Mesothelial cell of epicardium (in vitro differentiated cells): ENCODE results near the gene FSTL5. TPM values are rescaled to one million over a fixed set of nuclear protein-coding genes. Genes with fewer than 3 reads are reported as not detected.
A peak's percentile ranks its signal among the peaks of the same experiment; 100 is the strongest.

Experiments used
- DNase-seq, 2 experiments: peaks; one replicate each; pipeline ENCODE4 v3.0.0; 2021; ENCODE audit warnings: low spot score in 2 of 2; ENCODE audit not compliant: unreplicated experiment in 2 of 2
- H3K27ac Mint-ChIP-seq: 2 replicates; pipeline ENCODE4 v1.8.0; 2021; ENCODE audit warnings: mixed read lengths
- H3K27me3 Mint-ChIP-seq: 2 replicates; pipeline ENCODE4 v1.8.0; 2021; ENCODE audit warnings: low read depth, mixed read lengths
- H3K36me3 Mint-ChIP-seq: 2 replicates; pipeline ENCODE4 v1.8.0; 2021; ENCODE audit warnings: mixed read lengths
- H3K4me1 Mint-ChIP-seq: 2 replicates; pipeline ENCODE4 v1.8.0; 2021; ENCODE audit warnings: mixed read lengths
- H3K4me3 Mint-ChIP-seq: 2 replicates; pipeline ENCODE4 v1.8.0; 2021; ENCODE audit warnings: mild to moderate bottlenecking, moderate library complexity, mixed read lengths
- H3K9me3 Mint-ChIP-seq: 2 replicates; pipeline ENCODE4 v1.8.0; 2021; ENCODE audit warnings: mixed read lengths
- total RNA-seq: library from RNA; stranded (reverse); gene quantifications from 3 replicates; pipeline ENCODE4 v1.2.1, GENCODE V29; 2021
- TF ChIP-seq, protein P1 (sequence below): fragments of 200-600 bp; sonication (generic); IDR thresholded peaks from one replicate; pipeline ENCODE4 v1.5.0; 2021; ENCODE audit warnings: antibody characterized with exemption; ENCODE audit not compliant: unreplicated experiment

The FSTL5 gene
- total RNA-seq, 1 donor from 2014 or later = 0.04 TPM

DNA sequence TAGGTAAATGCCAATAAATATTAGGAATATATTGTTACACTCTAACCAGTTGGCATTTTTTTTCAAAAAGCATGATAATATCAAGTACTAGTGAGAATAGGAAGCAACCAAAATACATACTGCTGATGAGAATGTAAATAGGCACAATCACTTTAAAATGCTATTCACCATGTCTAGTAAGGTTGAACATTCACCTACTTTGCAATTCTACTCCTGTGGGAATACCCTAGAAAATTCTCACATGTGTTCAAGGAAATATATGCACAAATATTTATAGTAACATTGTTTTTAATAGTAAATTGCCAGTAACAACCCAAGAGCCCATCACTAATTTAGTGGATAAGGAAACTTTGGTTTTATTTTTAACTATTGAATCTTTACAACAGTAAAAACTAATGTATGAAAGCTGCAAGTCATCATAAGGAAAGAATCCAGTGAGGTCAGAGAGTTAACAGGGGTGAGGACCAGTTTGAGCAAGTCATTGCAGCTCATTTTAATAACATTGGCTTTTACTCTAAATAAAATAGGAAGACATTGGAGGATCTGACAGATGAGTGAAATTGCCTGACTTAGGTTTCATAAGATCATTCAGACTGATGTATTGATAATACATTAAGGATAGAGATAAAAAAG is 23.6 kb downstream of the FSTL5 start:
- Mint-ChIP-seq H3K4me1 (no peaks in the 10 kb centered on the region), H3K9me3 (peaks cover 8% of the 10 kb centered on the region), H3K27ac (no peak overlapping the region), H3K36me3 (no peaks in the 10 kb centered on the region), H3K4me3 (no peak overlapping the region), H3K27me3 (no peaks in the 10 kb centered on the region)
- DNase-seq = no peak
- TF ChIP-seq, protein P1, sequence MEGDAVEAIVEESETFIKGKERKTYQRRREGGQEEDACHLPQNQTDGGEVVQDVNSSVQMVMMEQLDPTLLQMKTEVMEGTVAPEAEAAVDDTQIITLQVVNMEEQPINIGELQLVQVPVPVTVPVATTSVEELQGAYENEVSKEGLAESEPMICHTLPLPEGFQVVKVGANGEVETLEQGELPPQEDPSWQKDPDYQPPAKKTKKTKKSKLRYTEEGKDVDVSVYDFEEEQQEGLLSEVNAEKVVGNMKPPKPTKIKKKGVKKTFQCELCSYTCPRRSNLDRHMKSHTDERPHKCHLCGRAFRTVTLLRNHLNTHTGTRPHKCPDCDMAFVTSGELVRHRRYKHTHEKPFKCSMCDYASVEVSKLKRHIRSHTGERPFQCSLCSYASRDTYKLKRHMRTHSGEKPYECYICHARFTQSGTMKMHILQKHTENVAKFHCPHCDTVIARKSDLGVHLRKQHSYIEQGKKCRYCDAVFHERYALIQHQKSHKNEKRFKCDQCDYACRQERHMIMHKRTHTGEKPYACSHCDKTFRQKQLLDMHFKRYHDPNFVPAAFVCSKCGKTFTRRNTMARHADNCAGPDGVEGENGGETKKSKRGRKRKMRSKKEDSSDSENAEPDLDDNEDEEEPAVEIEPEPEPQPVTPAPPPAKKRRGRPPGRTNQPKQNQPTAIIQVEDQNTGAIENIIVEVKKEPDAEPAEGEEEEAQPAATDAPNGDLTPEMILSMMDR = no peak

GRCh38 chr4:162139412-162139811 is 24.4 kb downstream of the FSTL5 start:
- Mint-ChIP-seq H3K4me3 (no peak overlapping the region), H3K36me3 (no peaks in the 10 kb centered on the region), H3K27me3 (no peaks in the 10 kb centered on the region), H3K9me3 (peaks cover 8% of the 10 kb centered on the region), H3K27ac (no peak overlapping the region), H3K4me1 (no peaks in the 10 kb centered on the region)
- no peak for DNase-seq
- TF ChIP-seq, protein P1 = no peak

DNA sequence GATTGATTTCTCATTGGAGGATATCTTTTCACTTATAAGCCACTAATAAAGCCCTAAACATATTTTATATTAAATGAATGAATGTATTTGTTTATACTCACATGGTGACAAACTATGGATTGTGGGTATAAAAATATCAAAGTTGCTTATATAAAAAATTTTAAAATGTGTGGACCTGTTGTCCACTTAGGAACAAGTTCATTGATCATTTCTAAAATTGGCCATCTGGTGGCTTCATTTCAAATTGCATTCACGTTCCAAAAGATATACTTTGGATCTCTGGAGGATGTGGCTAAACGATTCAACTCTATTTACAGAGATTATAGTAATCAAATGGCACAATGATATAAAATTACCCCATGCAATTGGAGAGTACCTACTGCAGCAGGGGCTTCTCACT is 32.5 kb downstream of the FSTL5 start:
- Mint-ChIP-seq H3K27ac (no peak overlapping the region), H3K27me3 (peaks cover 1% of the 10 kb centered on the region), H3K4me1 (no peaks in the 10 kb centered on the region), H3K36me3 (no peaks in the 10 kb centered on the region), H3K9me3 (no peaks in the 10 kb centered on the region), H3K4me3 (no peak overlapping the region)
- TF ChIP-seq, protein P1 = peak; percentile 37
- no peak for DNase-seq

- no peaks in the 10 kb centered on the region for H3K4me1 Mint-ChIP-seq
- no peaks in the 10 kb centered on the region for H3K36me3 Mint-ChIP-seq
- no peak for DNase-seq
- H3K27me3 Mint-ChIP-seq = no peaks in the 10 kb centered on the region
- TF ChIP-seq, protein P1 = no peak
- no peak overlapping the region for H3K4me3 Mint-ChIP-seq
- no peak overlapping the region for H3K27ac Mint-ChIP-seq
- H3K9me3 Mint-ChIP-seq = no peaks in the 10 kb centered on the region
These were observed 37.1 kb downstream of the FSTL5 start for GRCh38 chr4:162126729-162127128.

GRCh38 chr4:162117051-162117450 is 46.7 kb downstream of the FSTL5 start:
- TF ChIP-seq, protein P1 = no peak
- H3K27ac Mint-ChIP-seq = no peak overlapping the region
- H3K9me3 Mint-ChIP-seq = no peaks in the 10 kb centered on the region
- H3K4me1 Mint-ChIP-seq = no peaks in the 10 kb centered on the region
- DNase-seq = no peak
- H3K4me3 Mint-ChIP-seq = no peak overlapping the region
- H3K27me3 Mint-ChIP-seq = peaks cover 2% of the 10 kb centered on the region
- no peaks in the 10 kb centered on the region for H3K36me3 Mint-ChIP-seq
